Smooth muscle cell (in vitro differentiated cells): ENCODE measurements around the gene CDK9. TPM values are rescaled to one million over a fixed set of nuclear protein-coding genes. Genes with fewer than 3 reads are reported as not detected.
A peak's percentile ranks its signal among the peaks of the same experiment; 100 is the strongest.

Experiments
- DNase-seq: peaks from one replicate; lab custom pipeline; 2025; ENCODE audit not compliant: unreplicated experiment; lab: John Stamatoyannopoulos, UW
- H2AFZ ChIP-seq: fragments of 200-600 bp; sonication (generic); 2 replicates; pipeline ENCODE4 v1.6.0; 2016; ENCODE audit warnings: antibody characterized with exemption, low read depth, mild to moderate bottlenecking
- H3F3A ChIP-seq: fragments of 200-600 bp; sonication (generic); 2 replicates; pipeline ENCODE4 v1.6.0; 2017; ENCODE audit warnings: antibody characterized with exemption, low read depth
- H3K27ac ChIP-seq: fragments of 200-600 bp; sonication (generic); 2 replicates; pipeline ENCODE4 v1.5.1; 2016; ENCODE audit warnings: low read depth, mild to moderate bottlenecking
- H3K27me3 ChIP-seq: fragments of 200-600 bp; sonication (generic); 2 replicates; pipeline ENCODE4 v1.6.1; 2016; ENCODE audit warnings: low read depth, mild to moderate bottlenecking
- H3K36me3 ChIP-seq: fragments of 200-600 bp; sonication (generic); 2 replicates; pipeline ENCODE4 v1.5.1; 2016; ENCODE audit warnings: low read depth
- H3K4me1 ChIP-seq: fragments of 200-600 bp; sonication (generic); 2 replicates; pipeline ENCODE4 v1.5.1; 2016; ENCODE audit warnings: low read depth
- H3K4me2 ChIP-seq: fragments of 200-600 bp; sonication (generic); 2 replicates; pipeline ENCODE4 v1.6.0; 2016; ENCODE audit warnings: mild to moderate bottlenecking
- H3K4me3 ChIP-seq: fragments of 200-600 bp; sonication (generic); 2 replicates; pipeline ENCODE4 v1.5.1; 2016; ENCODE audit warnings: mild to moderate bottlenecking
- H3K79me2 ChIP-seq: fragments of 200-600 bp; sonication (generic); 2 replicates; pipeline ENCODE4 v1.6.0; 2016; ENCODE audit warnings: low read depth, mild to moderate bottlenecking
- H3K9ac ChIP-seq: fragments of 200-600 bp; sonication (generic); 2 replicates; pipeline ENCODE4 v1.6.0; 2016; ENCODE audit warnings: low read depth
- H3K9me3 ChIP-seq: fragments of 200-600 bp; sonication (generic); replicated peaks from 2 replicates; pipeline ENCODE4 v1.5.1; 2016; ENCODE audit warnings: low read depth
- H4K20me1 ChIP-seq: fragments of 200-600 bp; sonication (generic); 2 replicates; pipeline ENCODE4 v1.6.0; 2016; ENCODE audit warnings: low read depth
- WGBS: methylation state at CpG from one replicate; pipeline ENCODE4 v1.1.7; 2016; ENCODE audit warnings: low lambda C conversion rate; 5-methylcytosine and 5-hydroxymethylcytosine counted together
- polyA plus RNA-seq: library from polyadenylated mRNA; unstranded; fragments of >200 nt; fragmentation: Nextera tagmentation; extraction: Ambion mirVana; gene quantifications from 2 replicates; pipeline ENCODE4 v1.2.1, GENCODE V29; 2016
- total RNA-seq: library from RNA; depleted of rRNA; stranded (reverse); fragments of >200 nt; gene quantifications from 2 replicates; pipeline ENCODE4 v1.2.3, GENCODE V29; 2014
- TF ChIP-seq, protein P1 (sequence below): fragments of 200-600 bp; sonication (generic); IDR thresholded peaks from 2 replicates; pipeline ENCODE4 v1.5.1; 2017; ENCODE audit warnings: borderline replicate concordance, mild to moderate bottlenecking, antibody characterized with exemption; ENCODE audit not compliant: insufficient read depth, poor library complexity, severe bottlenecking

CDK9 gene
- total and polyA plus RNA-seq, 2 experiments from 2014 or later, result 38.2 to 68.6 TPM

DNA sequence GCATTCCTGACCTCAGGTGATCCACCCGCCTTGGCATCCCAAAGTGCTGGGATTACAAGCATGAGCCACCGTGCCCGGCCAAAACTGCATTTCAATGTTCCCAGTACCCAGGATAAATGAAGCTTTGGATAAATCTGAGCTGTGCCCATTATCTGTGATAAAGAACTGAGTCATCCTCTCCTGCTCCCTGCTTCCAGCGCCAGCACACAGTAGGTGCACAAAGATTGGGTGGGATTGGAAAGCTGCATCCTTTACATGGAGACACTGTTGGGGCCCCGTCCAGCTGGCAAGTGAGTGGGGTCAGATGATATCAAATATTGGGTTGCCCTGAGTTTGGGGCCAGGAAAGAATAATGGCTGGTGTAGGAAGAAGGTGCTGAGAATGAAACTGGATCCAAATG lies 24.8 kb upstream of the CDK9 start:
- H3K36me3 ChIP-seq, result no peaks in the 10 kb centered on the region
- no peaks in the 10 kb centered on the region for H3K9me3 ChIP-seq
- H3K9ac ChIP-seq, result no peak overlapping the region
- TF ChIP-seq, protein P1, sequence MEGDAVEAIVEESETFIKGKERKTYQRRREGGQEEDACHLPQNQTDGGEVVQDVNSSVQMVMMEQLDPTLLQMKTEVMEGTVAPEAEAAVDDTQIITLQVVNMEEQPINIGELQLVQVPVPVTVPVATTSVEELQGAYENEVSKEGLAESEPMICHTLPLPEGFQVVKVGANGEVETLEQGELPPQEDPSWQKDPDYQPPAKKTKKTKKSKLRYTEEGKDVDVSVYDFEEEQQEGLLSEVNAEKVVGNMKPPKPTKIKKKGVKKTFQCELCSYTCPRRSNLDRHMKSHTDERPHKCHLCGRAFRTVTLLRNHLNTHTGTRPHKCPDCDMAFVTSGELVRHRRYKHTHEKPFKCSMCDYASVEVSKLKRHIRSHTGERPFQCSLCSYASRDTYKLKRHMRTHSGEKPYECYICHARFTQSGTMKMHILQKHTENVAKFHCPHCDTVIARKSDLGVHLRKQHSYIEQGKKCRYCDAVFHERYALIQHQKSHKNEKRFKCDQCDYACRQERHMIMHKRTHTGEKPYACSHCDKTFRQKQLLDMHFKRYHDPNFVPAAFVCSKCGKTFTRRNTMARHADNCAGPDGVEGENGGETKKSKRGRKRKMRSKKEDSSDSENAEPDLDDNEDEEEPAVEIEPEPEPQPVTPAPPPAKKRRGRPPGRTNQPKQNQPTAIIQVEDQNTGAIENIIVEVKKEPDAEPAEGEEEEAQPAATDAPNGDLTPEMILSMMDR, result no peak
- no peaks in the 10 kb centered on the region for H3F3A ChIP-seq
- H3K4me3 ChIP-seq, result no peak overlapping the region
- no peak for DNase-seq
- peaks cover 9% of the 10 kb centered on the region for H3K27me3 ChIP-seq
- no peaks in the 10 kb centered on the region for H3K4me1 ChIP-seq
- no peak overlapping the region for H3K4me2 ChIP-seq
- no peaks in the 10 kb centered on the region for H3K79me2 ChIP-seq
- WGBS, result 91% methylated on average over 5 of the region's 5 CpGs
- no peak overlapping the region for H2AFZ ChIP-seq
- H3K27ac ChIP-seq, result no peak overlapping the region
- no peaks in the 10 kb centered on the region for H4K20me1 ChIP-seq

DNA sequence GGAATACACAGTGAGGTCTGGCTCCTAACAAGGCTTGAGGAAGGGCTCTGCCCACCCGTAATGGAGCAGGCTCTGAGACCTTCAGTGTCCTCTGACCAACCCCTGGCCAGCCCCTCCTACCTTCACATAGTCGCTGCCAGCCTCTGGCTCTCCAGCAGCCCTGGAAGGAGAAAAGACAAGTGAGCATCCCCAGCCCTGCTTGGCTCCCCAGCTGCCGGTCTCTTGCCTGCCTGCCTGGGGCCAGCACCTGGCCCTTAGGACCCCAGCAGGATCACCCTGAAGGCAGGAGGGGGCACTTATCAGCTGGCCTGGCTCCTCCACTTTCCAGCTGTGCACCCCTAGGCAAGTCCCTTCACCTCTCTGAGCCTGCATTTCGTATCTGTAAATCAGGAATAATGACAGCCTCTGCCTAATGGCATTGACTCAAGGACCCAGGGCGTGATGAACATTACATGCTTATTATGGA lies 24.3 kb upstream of the CDK9 start:
- no peak overlapping the region for H3K4me2 ChIP-seq
- no peak overlapping the region for H3K4me3 ChIP-seq
- no peaks in the 10 kb centered on the region for H3K9me3 ChIP-seq
- 59% methylated on average over 5 of the region's 5 CpGs for WGBS
- no peaks in the 10 kb centered on the region for H3K4me1 ChIP-seq
- H3K36me3 ChIP-seq, result no peaks in the 10 kb centered on the region
- H2AFZ ChIP-seq, result no peak overlapping the region
- no peaks in the 10 kb centered on the region for H3F3A ChIP-seq
- H3K79me2 ChIP-seq, result no peaks in the 10 kb centered on the region
- H4K20me1 ChIP-seq, result no peaks in the 10 kb centered on the region
- no peak overlapping the region for H3K9ac ChIP-seq
- TF ChIP-seq, protein P1, result no peak
- no peak for DNase-seq
- peaks cover 4% of the 10 kb centered on the region for H3K27me3 ChIP-seq
- H3K27ac ChIP-seq, result no peak overlapping the region

DNA sequence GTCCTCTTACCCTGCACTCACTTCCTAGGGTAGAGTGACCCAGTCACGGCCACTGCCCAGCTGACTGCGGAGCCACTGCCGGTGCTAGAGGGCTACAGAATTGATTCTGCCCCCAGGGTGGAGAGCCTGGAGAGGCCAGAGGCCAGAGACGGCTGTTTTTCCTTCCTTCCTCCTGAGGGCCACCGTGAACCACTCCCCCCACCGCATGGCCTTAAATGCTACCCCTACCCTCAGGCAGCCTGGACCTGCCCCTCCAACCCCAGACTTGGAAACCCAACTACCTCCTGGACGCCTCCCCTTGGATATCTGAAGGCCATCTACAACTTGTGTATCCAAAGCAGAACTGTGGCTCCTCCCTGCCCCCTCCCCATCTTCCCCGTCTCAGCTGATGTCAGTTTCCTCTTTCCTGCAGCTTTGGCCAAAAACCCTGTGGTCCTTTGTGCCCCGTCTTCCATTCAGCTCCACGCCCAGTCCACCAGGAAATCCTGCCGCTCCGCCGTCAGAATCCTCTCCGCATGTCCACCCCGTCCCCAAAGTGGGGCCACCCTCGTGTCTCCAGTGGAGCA lies 23.6 kb upstream of the CDK9 start:
- H3K4me2 ChIP-seq, result no peak overlapping the region
- 64% methylated on average over 15 of the region's 16 CpGs for WGBS
- TF ChIP-seq, protein P1, result no peak

DNA sequence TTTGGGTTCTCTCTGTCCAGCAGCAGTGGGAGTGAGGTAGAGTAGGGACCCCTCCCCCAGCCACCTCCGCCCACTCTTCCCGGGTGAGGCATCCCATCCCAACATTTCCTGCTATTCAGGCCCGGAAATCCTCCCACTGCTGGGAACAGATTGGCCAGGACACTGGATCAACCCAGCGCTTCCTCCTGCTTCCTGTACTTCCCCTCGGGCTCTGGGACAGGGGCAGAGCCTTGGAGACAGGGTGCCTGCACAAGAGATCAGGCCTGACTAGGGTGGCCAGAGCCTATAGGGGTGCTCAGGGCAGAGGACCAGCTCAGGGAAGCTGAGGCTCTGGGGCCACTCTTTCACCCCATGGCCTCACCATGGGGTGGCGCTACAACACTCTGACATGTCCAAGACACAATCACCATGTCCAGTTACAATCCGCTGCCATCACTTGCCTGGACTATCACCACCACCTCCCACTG lies 21.9 kb upstream of the CDK9 start:
- no peaks in the 10 kb centered on the region for H3F3A ChIP-seq
- WGBS, result 37% methylated on average over 7 of the region's 7 CpGs
- H3K27me3 ChIP-seq, result no peaks in the 10 kb centered on the region
- H3K4me3 ChIP-seq, result no peak overlapping the region
- no peak for DNase-seq
- H3K36me3 ChIP-seq, result no peaks in the 10 kb centered on the region
- no peak overlapping the region for H3K4me2 ChIP-seq
- H2AFZ ChIP-seq, result no peak overlapping the region
- no peak overlapping the region for H3K27ac ChIP-seq
- H4K20me1 ChIP-seq, result no peaks in the 10 kb centered on the region
- H3K4me1 ChIP-seq, result no peaks in the 10 kb centered on the region
- H3K9me3 ChIP-seq, result no peaks in the 10 kb centered on the region
- no peak overlapping the region for H3K9ac ChIP-seq
- TF ChIP-seq, protein P1, result peak; percentile 16
- no peaks in the 10 kb centered on the region for H3K79me2 ChIP-seq

More for the DNA sequence above, 23.6 kb upstream of the CDK9 start:
- H3K36me3 ChIP-seq, result no peaks in the 10 kb centered on the region
- no peaks in the 10 kb centered on the region for H3F3A ChIP-seq
- no peak overlapping the region for H3K4me3 ChIP-seq
- no peak overlapping the region for H3K27ac ChIP-seq
- H2AFZ ChIP-seq, result no peak overlapping the region
- H3K9me3 ChIP-seq, result no peaks in the 10 kb centered on the region
- no peaks in the 10 kb centered on the region for H4K20me1 ChIP-seq
- no peaks in the 10 kb centered on the region for H3K4me1 ChIP-seq
- H3K79me2 ChIP-seq, result no peaks in the 10 kb centered on the region
- no peak for DNase-seq
- H3K27me3 ChIP-seq, result no peaks in the 10 kb centered on the region
- H3K9ac ChIP-seq, result no peak overlapping the region
